ENCODE results near the gene ELAVL1.

- TF ChIP-seq CTCF (conservative IDR thresholded peaks at IDR 0.05; ENCODE audit: low read length) (no peak), EZH2phosphoT487 (IDR thresholded peaks at IDR 0.05; ENCODE audit: borderline replicate concordance, low read depth, low read length) (no peak)
Observed at GRCh38 chr19:8046569-8047165, 41.2 kb upstream of the ELAVL1 start.
